Forelimb muscle (tissue), 1 donor: ENCODE data around the gene EXTL1. TPM values are rescaled to one million over a fixed set of nuclear protein-coding genes. Genes with fewer than 3 reads are reported as not detected.
"Not testable (repeated sequence)": the region's sequence is repeated elsewhere in the genome, so short reads cannot be mapped to it uniquely, and the experiment has no call there.

Experiments used
- DNase-seq: peaks from one replicate; pipeline ENCODE4 v3.0.0-alpha.2; 2013; ENCODE audit warnings: low read depth
- polyA plus RNA-seq: library from polyadenylated mRNA; unstranded; fragments of 120-200 nt; gene quantifications from one replicate; pipeline ENCODE4 v1.2.1, GENCODE V29; 2013; ENCODE audit not compliant: insufficient read length

EXTL1 gene, protein sequence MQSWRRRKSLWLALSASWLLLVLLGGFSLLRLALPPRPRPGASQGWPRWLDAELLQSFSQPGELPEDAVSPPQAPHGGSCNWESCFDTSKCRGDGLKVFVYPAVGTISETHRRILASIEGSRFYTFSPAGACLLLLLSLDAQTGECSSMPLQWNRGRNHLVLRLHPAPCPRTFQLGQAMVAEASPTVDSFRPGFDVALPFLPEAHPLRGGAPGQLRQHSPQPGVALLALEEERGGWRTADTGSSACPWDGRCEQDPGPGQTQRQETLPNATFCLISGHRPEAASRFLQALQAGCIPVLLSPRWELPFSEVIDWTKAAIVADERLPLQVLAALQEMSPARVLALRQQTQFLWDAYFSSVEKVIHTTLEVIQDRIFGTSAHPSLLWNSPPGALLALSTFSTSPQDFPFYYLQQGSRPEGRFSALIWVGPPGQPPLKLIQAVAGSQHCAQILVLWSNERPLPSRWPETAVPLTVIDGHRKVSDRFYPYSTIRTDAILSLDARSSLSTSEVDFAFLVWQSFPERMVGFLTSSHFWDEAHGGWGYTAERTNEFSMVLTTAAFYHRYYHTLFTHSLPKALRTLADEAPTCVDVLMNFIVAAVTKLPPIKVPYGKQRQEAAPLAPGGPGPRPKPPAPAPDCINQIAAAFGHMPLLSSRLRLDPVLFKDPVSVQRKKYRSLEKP
- polyA plus RNA-seq: 4.8 TPM

GRCh38 chr1:26021647-26022403, at the start of gene EXTL1:
TSS of gene EXTL1 (plus strand) at chr1:26021775. CDS start at chr1:26022647, 872 bp downstream.
- no peak for DNase-seq

- DNase-seq: no peak
Measured at GRCh38 chr1:25971811-25972180, 49.8 kb upstream of the EXTL1 start.

DNA sequence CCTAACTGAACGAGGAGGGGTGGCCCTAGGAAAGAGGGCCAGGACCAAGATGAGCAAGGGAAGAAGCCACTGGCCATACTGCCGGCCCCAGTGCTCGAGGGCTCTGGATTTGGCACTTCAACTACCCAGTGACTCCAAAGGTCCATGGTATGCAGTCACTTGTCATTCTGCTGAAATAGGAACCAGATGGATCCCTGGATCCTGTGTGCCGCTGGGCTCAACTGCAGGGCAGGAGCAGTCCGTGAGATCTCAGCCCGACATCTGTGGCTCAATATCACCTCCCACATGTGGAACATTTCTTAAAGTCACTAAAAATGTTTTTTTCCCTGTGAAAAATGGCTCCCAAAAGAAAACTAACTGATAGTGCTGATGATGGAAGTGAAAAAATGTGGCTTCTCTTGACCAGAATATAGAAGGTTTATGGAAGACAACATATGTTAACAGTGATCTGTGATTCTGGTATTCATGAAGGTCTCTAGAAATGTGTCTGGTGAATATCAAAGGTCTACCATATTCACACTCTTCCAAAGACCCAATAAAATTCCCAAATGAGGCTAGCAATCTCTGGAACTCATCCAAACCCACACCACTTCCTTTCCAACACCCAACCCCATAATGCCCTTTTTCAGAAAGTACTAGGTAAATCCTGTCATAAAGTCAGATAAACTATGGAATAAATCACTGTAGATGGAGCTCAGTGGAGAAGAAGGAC, 47.8 kb upstream of the EXTL1 start:
- no peak for DNase-seq

GRCh38 chr1:25977801-25978200, 43.8 kb upstream of the EXTL1 start:
- DNase-seq: no peak

DNA sequence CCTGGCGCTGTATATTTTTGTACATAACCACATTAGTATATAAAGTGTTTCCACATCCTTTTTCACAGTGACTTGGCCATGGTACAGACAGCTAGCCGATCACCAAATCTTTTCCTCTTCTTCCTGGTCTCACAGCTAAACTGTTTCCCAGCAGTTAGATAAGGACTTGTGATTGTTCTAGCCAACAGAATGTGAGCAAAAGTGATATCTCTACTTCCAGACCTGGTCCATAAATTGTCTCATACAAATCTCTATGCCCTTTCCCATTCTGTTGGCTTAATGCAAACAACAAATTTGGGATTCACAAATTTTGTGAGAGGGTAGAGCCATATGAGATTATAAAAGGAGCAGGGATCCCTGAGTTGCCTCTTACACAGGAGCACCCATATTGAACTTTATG, 43.2 kb upstream of the EXTL1 start:
- DNase-seq: no peak

DNA sequence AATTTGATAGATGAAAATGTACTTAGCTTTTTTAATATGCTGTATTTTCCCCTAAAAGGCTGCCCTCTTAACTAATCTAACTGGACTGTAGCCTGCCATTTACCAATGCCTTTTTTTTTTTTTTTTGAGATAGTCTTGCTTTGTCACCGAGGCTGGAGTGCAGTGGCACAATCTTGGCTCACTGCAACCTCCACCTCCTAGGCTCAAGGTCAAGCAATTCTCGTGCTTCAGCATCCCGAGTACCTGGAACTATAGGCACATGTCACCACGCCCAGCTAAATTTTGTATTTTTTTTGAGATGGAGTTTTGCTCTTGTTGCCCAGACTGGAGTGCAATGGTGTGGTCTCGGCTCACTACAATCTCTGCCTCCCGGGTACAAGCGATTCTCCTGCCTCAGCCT, 42.4 kb upstream of the EXTL1 start:
- DNase-seq: no peak

DNA sequence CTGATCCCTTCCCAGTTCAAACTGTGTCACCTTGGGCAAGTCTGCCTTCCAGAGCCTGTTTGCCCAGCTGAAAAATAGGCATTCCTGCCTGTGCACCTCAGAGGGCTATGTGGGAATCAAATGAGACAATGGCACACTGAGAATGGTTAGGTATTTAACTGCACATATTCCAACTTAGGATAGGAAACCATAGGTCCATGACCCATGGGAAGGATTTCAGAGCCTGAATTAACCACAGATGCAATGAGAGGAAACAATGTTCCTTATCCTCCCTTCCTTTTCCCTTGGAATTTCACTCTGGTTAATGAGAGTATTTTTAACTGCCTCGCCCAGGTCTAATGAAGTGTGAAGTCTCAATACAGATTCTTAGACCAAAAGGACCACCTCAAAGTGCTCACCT, 36.4 kb upstream of the EXTL1 start:
- no peak for DNase-seq

DNA sequence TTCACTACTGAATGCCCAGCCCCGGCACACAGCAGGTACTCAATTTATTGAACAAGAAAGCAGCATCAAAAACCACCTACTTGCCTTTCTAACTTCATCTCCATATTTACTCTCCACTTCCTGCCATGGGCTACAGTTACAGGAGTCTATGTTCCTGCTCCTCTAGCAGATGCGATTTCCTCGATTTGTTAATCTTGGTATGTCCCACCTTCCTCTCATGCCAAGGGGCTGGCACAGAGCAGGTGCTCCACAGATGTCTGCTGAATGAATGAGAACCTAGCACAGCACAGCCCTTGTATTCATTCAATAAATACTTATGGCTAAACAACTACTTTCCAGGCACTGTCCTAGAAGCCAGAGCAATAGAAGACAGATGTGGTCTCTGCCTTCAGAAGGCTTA, 35.9 kb upstream of the EXTL1 start:
- no peak for DNase-seq

- not testable (repeated sequence) for DNase-seq
Measured at GRCh38 chr1:25986773-25987172, 34.8 kb upstream of the EXTL1 start.

- no peak for DNase-seq
Measured at GRCh38 chr1:25987951-25988350, 33.6 kb upstream of the EXTL1 start.

DNA sequence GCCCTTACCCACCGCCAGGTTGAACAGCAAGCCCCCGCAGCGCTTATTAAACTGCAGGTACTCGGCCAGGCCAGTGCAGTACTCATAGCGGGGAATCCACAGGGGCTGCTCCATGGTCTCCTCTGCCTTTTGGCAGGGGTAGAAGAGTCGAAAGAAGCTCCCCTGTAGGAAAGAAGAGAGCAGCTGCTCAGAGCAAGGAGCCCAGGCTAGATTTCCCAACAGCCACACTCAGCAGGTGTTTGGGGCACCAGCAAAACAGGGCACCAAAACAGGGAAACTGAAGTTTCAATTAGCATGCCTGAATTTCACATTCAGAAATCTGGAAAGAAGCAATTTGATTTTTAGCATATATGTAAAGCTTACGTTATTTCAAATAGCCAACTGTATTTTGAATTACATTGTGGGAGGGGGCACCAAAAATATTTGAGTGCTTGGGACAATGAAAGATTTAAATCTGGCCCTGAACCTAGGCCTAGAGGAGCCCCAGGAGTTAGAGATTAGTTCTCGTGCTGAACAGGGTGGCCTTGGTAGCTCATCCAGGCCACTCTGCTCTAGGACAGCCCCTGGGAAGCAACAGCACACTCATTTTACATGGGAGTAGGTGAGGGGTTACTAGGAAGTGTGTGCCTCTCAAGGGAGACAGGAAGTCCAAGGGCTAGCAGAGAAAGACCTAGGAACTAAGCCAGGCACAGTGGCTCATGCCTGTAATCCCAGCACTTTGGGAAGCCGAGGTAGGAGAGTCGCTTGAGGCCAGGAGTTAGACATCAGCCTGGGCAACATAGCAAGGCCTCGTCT, 31.9 kb upstream of the EXTL1 start:
- no peak for DNase-seq

- no peak for DNase-seq
Measured at GRCh38 chr1:25990251-25990650, 31.3 kb upstream of the EXTL1 start.

DNA sequence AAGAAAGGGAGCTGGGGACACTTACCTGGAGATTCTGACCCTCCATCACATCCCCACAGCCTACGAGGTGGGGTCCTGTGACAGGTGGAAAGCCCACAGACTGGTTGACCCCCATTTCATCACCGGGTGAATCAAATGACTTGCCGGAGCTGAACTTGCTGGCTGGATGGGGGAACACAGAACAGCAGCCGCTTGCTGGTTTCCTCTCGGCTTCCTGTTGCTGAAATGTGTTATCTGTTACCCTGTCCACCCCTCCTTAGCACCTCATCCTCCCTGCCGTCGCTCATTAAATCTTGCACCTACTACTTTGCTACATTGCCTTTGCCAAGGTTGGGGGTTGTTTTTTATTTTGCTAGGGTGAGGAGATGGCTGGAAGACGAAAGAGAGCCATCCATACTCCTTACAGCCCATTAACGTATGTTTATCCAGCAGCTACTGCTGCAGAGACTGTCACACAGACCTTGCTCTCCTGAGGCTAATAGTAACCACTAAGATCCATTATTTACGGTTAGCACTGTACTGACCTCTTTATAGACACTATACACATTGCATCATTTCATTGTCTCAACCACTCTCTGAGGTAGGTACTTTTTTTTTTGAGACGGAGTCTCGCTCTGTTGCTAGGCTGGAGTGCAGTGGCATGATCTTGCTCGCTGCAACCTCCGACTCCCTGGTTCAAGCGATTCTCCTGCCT, 30.7 kb upstream of the EXTL1 start:
- DNase-seq: no peak

DNA sequence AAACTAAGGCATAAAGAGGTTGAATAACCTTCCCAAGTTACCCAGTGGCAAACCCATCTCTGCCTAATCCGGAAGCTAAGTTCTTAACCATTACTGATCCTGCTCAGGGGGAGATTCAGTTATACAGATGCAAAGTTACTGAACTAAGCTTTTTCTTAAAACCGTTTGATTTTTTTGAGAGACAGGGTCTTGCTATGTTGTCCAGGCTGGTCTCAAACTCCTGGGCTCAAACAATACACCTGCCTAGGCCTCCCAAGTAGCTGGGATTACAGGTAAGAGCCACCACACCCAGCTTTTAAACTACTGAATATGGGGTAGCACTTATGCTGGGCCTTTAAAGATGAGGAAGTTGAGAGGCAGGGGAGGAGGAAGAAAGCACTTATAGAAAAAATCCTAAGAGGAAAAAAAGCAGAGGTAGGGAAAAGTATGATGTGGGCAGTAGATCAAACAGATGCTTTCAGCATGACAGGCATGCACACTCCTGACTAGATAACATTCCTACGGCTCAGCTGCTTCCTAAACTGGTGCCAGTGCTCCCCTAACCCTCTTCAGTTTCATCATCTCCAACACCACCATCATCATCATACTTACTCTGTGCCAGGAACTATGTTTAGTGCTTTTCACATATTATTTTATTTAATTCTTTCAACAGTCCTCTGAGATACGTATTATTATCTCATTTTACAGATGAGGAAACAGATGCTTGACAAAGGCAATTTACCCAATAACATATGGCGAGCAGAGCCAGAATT, 29.5 kb upstream of the EXTL1 start:
- DNase-seq: no peak

DNA sequence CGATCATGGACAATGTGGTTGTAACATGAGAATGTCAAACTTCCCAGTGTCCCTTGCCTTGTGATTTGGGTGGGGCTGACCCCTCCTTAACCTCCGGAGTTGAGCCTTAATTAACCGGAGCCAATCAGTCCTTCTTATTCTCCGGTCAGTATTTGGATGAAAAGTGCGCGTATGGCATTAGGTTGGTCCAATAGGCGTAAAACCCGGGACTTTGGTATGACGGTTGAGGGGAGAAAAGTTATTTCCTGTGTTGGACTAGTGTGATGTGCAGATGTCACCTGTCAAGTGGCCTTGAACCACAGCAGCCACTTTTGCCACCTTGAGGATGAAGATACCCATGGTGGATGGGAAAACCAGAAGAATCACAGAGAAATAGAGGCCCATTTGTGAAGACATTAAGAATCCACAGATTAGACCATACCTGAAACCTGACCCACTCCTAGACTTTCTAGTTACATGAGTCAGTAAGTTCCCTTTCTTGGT, 28.8 kb upstream of the EXTL1 start:
- DNase-seq: no peak

DNA sequence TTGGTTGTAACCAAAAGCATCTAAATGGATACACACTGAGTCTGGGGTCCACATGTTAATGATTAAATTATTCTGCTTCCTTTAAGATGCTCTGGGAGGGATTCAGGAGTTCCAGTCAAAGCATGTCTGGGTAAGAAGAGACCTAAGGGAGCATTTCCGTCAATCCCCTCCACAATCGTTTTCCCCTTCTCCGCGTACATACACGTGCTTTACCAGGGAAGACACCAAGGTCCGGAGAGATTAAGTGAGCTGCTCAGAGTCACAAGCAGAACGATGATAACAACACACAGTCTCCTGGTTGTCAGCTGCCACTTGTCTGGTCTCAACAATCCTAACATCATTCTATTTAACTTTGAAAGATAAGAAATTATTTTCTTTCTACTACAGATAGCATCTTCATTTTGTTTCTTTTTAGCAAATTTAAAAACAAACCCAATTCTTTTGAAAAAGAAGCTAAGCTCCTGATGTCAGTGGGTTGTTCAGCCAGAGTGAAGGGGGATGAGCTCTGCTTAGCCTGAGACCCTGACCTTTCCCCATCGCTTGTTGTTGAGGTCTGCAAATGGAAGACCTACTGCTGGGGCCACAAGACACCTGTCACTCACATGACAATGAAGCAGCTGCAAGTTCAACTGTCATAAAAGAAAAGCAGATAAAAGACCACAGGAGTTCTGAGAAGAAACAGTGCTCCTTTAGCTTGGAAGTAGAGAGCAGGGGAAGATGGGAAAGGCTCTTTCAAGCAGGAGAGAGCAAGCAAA, 28.2 kb upstream of the EXTL1 start:
- no peak for DNase-seq

GRCh38 chr1:25994402-25995150, 27.0 kb upstream of the EXTL1 start:
- DNase-seq: no peak
